ENCODE measurements around the gene ADAMTS2.

ADAMTS2 gene

DNA sequence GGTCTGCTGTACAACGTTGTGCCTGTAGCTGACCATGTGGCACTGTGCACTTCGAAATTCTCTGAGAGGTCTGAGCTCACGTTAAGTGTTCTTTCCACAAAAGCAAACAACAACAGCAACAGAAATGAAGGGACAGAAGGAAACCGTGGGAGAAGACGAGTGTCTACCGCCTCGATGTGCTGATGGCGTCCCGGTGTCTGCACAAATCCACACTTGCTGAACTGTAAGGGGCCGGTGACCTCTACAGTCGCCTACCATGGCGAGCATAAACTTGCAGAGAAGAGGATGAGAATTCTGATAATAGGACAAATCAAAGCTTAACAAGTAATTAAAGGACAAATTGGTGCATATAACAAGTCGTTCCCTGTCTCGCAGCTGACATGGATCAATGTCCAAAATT lies 114.0 kb downstream of the ADAMTS2 start:
- no peak overlapping the region for H3K27ac ChIP-seq
- H3K9ac ChIP-seq (ENCODE audit: insufficient read length), result no peak overlapping the region
- no peak for TF ChIP-seq FOXP2 (optimal IDR thresholded peaks at IDR 0.05; ENCODE audit: control extremely low read depth, extremely low read length, insufficient read depth)
- TF ChIP-seq POLR2AphosphoS5 (IDR thresholded peaks at IDR 0.05; ENCODE audit: borderline replicate concordance, low read depth, low read length), result no peak
- TF ChIP-seq EZH2 (IDR thresholded peaks at IDR 0.05), result no peak
- no peaks in the 10 kb centered on the region for H3K36me3 ChIP-seq (ENCODE audit: insufficient read depth, low read length)
- H3K4me3 ChIP-seq, result no peak overlapping the region
- DNase-seq (ENCODE audit: low read depth, low spot score), result no peak
- no peaks in the 10 kb centered on the region for H3K9me3 ChIP-seq (ENCODE audit: low read depth, low read length)

DNA sequence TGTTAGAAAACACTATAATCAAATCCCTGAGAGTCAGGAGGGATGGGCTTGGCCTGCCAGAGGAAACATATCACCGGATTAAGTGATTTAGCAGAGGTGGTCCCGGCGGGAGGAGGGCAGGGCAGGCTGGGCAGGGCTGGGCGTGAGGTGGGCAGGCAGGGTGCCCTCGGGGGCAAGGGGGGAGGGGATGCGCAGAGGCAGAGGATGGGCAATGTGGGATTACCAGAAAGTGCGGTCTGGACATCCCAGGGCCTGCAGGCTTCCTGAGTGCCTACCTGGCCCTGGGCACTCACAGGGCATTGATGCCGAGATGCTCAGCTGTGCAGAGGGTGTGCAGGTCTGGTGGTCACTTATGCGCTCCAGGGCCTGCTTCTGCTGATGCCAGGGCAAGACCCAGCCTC lies 115.2 kb downstream of the ADAMTS2 start:
- H3K9ac ChIP-seq (ENCODE audit: insufficient read length), result no peak overlapping the region
- no peak overlapping the region for H3K4me3 ChIP-seq
- no peaks in the 10 kb centered on the region for H3K36me3 ChIP-seq (ENCODE audit: insufficient read depth, low read length)
- TF ChIP-seq EZH2 (IDR thresholded peaks at IDR 0.05) (no peak), FOXP2 (optimal IDR thresholded peaks at IDR 0.05; ENCODE audit: control extremely low read depth, extremely low read length, insufficient read depth) (no peak), POLR2AphosphoS5 (IDR thresholded peaks at IDR 0.05; ENCODE audit: borderline replicate concordance, low read depth, low read length) (no peak)
- DNase-seq (ENCODE audit: low read depth, low spot score), result no peak
- H3K9me3 ChIP-seq (ENCODE audit: low read depth, low read length), result no peaks in the 10 kb centered on the region
- H3K27ac ChIP-seq, result no peak overlapping the region

DNA sequence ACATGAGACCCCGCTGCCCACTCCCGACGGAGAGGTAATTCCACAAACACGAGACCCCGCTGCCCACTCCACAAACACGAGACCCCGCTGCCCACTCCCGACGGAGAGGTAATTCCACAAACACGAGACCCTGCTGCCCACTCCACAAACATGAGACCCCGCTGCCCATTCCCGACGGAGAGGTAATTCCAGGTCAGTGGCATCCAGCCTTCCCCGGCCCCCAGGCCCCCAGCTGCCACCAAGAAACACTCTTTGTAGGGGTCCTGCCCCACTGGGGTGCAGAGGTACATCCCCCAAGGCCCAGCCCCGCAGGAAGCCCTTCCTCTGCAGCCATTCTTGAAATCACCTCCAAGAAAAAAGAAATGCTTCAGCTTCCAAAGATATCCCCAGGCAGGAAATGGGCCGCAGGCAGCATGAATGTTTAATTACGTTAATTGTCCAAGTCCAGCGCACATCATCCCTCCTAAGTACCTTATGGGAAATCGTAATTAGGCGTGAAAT lies 115.9 kb downstream of the ADAMTS2 start:
- Histone ChIP-seq H3K36me3 (ENCODE audit: insufficient read depth, low read length) (no peaks in the 10 kb centered on the region), H3K9ac (ENCODE audit: insufficient read length) (no peak overlapping the region), H3K9me3 (ENCODE audit: low read depth, low read length) (no peaks in the 10 kb centered on the region), H3K4me3 (no peak overlapping the region), H3K27ac (no peak overlapping the region)
- no peak for DNase-seq (ENCODE audit: low read depth, low spot score)
- no peak for TF ChIP-seq FOXP2 (optimal IDR thresholded peaks at IDR 0.05; ENCODE audit: control extremely low read depth, extremely low read length, insufficient read depth)
- no peak for TF ChIP-seq POLR2AphosphoS5 (IDR thresholded peaks at IDR 0.05; ENCODE audit: borderline replicate concordance, low read depth, low read length)
- TF ChIP-seq EZH2 (IDR thresholded peaks at IDR 0.05), result no peak

DNA sequence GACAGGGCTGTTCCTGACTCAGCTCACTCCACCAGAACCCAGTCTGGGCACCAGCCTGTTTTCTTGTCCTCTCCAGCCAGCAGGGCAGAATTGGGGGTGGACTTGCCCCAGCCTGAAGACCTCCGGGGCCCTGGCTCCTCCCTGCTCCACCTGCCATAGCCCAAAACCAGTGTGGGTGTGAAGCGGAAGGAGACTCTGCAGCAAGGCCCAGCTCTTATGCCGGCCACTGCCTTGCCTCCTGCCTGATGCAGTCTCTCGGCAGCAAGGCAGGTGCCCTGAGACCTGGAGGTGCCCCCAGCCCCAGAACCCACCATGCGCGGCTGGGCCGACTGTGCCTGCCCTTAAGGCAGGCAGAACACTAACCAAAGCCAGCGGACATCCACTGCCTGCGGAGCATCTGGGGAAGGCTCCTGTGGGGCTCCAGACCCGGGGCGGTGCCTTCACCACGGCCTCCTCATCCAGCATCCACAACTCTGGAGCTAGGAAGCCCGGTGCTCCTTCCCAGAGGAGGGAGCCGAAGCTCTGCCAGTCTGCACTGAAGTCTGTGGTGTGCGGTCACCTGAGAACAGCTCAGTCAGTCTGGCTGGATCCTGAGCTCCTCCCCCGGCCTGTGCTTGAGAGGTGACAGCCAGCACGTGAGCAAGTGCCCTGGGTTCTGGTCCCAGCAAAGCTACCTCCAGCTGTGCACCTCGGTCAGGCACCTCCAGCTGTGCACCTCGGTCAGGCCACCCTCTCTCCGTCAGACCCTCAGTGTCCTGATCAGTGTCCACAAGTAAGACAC lies 116.7 kb downstream of the ADAMTS2 start:
- H3K9ac ChIP-seq (ENCODE audit: insufficient read length), result no peak overlapping the region
- TF ChIP-seq EZH2 (IDR thresholded peaks at IDR 0.05) (no peak), POLR2AphosphoS5 (IDR thresholded peaks at IDR 0.05; ENCODE audit: borderline replicate concordance, low read depth, low read length) (no peak), FOXP2 (optimal IDR thresholded peaks at IDR 0.05; ENCODE audit: control extremely low read depth, extremely low read length, insufficient read depth) (no peak)
- no peak overlapping the region for H3K27ac ChIP-seq
- no peaks in the 10 kb centered on the region for H3K36me3 ChIP-seq (ENCODE audit: insufficient read depth, low read length)
- H3K4me3 ChIP-seq, result no peak overlapping the region
- no peaks in the 10 kb centered on the region for H3K9me3 ChIP-seq (ENCODE audit: low read depth, low read length)
- no peak for DNase-seq (ENCODE audit: low read depth, low spot score)

DNA sequence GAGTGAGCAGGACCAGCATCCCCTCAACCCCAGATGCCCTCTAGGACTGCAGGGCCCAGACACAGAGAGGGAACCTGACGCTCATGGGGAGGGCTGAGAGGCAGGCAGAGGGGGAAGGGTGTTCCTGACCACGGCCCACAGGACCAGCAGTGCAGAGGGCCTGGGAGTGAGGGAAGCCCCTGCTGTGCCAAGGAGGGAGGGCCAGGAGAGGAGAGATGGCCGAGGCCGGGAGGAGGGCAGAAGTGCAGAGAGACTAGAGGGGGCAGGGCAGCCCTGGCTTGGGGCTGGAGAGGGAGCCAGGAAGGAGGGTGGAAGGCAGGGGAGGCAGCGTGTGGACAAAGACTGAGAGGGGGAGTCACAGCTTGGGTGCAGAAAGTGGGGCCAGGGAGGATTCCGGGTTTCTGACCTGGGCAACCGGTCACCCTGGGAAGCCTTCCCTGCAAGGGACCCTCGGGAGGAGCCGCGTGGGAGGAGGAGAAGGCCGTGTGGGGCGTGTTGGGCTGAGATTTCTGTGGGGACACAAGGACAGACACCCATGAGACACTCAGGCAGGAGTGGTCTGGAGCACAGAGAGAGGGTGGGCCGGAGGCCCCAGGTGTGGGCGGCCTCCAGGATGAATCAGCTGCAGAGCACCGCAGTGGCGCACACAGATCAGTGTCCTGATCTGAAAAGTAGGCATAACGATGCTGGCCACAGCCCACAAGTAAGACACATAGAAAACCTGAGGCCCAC lies 117.5 kb downstream of the ADAMTS2 start:
- H3K27ac ChIP-seq, result no peak overlapping the region
- DNase-seq (ENCODE audit: low read depth, low spot score), result no peak
- no peaks in the 10 kb centered on the region for H3K36me3 ChIP-seq (ENCODE audit: insufficient read depth, low read length)
- H3K9me3 ChIP-seq (ENCODE audit: low read depth, low read length), result no peaks in the 10 kb centered on the region
- H3K9ac ChIP-seq (ENCODE audit: insufficient read length), result no peak overlapping the region
- H3K4me3 ChIP-seq, result no peak overlapping the region
- no peak for TF ChIP-seq FOXP2 (optimal IDR thresholded peaks at IDR 0.05; ENCODE audit: control extremely low read depth, extremely low read length, insufficient read depth)
- no peak for TF ChIP-seq POLR2AphosphoS5 (IDR thresholded peaks at IDR 0.05; ENCODE audit: borderline replicate concordance, low read depth, low read length)
- TF ChIP-seq EZH2 (IDR thresholded peaks at IDR 0.05), result no peak

DNA sequence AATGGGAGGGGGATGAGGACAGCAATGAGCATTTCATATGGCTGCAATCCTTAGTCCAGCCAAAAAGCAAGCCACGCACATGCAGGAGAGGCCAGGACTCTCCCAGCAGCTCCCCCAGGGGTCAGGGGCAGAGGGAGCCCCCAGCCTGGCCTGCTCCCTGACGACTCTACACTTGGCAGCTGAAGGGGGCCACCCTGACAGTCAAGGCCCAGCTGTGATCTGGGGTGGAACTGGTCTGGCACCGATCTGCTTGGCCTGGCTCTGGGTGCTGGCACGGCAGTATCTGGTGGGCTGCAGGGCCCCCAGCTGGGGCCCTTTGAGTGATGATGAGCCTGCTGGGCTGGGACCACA lies 118.1 kb downstream of the ADAMTS2 start:
- Histone ChIP-seq H3K36me3 (ENCODE audit: insufficient read depth, low read length) (no peaks in the 10 kb centered on the region), H3K9me3 (ENCODE audit: low read depth, low read length) (no peaks in the 10 kb centered on the region), H3K27ac (no peak overlapping the region), H3K9ac (ENCODE audit: insufficient read length) (no peak overlapping the region), H3K4me3 (no peak overlapping the region)
- TF ChIP-seq FOXP2 (optimal IDR thresholded peaks at IDR 0.05; ENCODE audit: control extremely low read depth, extremely low read length, insufficient read depth) (no peak), POLR2AphosphoS5 (IDR thresholded peaks at IDR 0.05; ENCODE audit: borderline replicate concordance, low read depth, low read length) (no peak), EZH2 (IDR thresholded peaks at IDR 0.05) (no peak)
- no peak for DNase-seq (ENCODE audit: low read depth, low spot score)

DNA sequence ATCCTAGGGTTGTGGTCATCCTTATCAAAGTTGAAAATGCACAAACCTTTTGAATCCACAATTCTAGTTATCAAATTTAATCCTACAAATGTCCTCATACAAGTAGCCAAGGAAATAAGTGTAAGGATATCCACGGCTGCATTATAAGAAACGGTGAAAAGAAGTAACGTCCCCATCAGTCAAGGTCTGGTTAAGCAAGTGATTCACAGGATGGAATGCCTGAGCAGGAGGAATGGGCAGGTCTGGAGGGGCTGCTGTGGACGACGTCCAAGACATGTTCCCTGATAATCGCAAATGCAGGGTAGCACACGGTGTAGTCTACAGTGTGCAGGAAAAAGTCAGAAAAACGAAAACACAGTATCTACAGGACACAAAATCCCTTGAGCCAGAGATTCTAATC lies 118.6 kb downstream of the ADAMTS2 start:
- Histone ChIP-seq H3K9me3 (ENCODE audit: low read depth, low read length) (no peaks in the 10 kb centered on the region), H3K9ac (ENCODE audit: insufficient read length) (no peak overlapping the region), H3K4me3 (no peak overlapping the region), H3K36me3 (ENCODE audit: insufficient read depth, low read length) (no peaks in the 10 kb centered on the region), H3K27ac (no peak overlapping the region)
- no peak for DNase-seq (ENCODE audit: low read depth, low spot score)
- TF ChIP-seq POLR2AphosphoS5 (IDR thresholded peaks at IDR 0.05; ENCODE audit: borderline replicate concordance, low read depth, low read length) (no peak), EZH2 (IDR thresholded peaks at IDR 0.05) (no peak), FOXP2 (optimal IDR thresholded peaks at IDR 0.05; ENCODE audit: control extremely low read depth, extremely low read length, insufficient read depth) (no peak)

DNA sequence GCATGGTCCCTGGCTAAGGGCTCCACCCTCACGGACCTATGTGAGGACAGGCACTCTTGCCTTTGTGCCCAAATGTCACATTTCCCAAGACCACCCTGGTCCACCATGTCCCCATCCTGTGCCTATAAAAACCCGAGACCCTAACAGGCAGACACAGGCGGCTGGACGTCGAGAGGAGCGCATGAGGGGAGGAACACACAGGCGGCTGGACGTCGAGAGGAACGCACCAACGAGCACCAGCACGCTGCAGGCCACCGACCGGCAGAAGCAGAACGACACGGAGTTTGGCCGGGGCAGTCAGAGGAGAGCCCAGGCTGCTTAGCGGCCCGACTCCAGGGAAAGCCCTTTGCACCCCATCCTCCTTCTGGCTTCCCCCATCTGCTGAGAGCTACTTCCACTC lies 119.9 kb downstream of the ADAMTS2 start:
- Histone ChIP-seq H3K36me3 (ENCODE audit: insufficient read depth, low read length) (no peaks in the 10 kb centered on the region), H3K27ac (no peak overlapping the region), H3K4me3 (no peak overlapping the region), H3K9ac (ENCODE audit: insufficient read length) (no peak overlapping the region), H3K9me3 (ENCODE audit: low read depth, low read length) (no peaks in the 10 kb centered on the region)
- TF ChIP-seq EZH2 (IDR thresholded peaks at IDR 0.05) (no peak), POLR2AphosphoS5 (IDR thresholded peaks at IDR 0.05; ENCODE audit: borderline replicate concordance, low read depth, low read length) (no peak), FOXP2 (optimal IDR thresholded peaks at IDR 0.05; ENCODE audit: control extremely low read depth, extremely low read length, insufficient read depth) (no peak)
- no peak for DNase-seq (ENCODE audit: low read depth, low spot score)
